HepG2 (cell line): Measurements from ENCODE around the gene MAPK4. TPM values are rescaled to one million over a fixed set of nuclear protein-coding genes. Genes with fewer than 3 reads are reported as not detected.

Experiments used
- ATAC-seq: fragments of 200-7000 bp; cut with Tn5 transposase; 3 replicates; pipeline ENCODE4 v1.9.1; 2020; ENCODE audit warnings: mild to moderate bottlenecking, moderate library complexity
- BruUV-seq: library from RNA; stranded (reverse); fragments of 400-500 nt; replicated peaks from 2 replicates; lab custom pipeline; 2021; lab: Mats Ljungman, UMichigan
- CTCF ChIA-PET: fragments of 300-600 bp; formaldehyde crosslinking; extraction: SDS; loops from one replicate; lab custom pipeline; 2021; ENCODE audit warnings: low total read pairs, inconsistent platforms, low intra/inter-chr PET ratio; lab: Yijun Ruan, JAX
- POLR2A ChIA-PET: fragments of 350-600 bp; sonication (Branson Sonifier 250); formaldehyde crosslinking; loops from one replicate; lab custom pipeline; 2020; ENCODE audit warnings: antibody characterized with exemption, inconsistent platforms; lab: Yijun Ruan, JAX
- DNase-seq: peaks from one replicate; pipeline ENCODE4 v3.0.0-alpha.2; 2015; ENCODE audit warnings: low spot score
- FAIRE-seq: peaks from 3 replicates; lab custom pipeline; 2011; peaks lifted over from hg19 to GRCh38; lab: Jason Lieb, UNC
- H2AFZ ChIP-seq: one replicate; pipeline ENCODE4 v1.6.1; 2011; ENCODE audit warnings: low read length, inconsistent platforms
- H3K27ac ChIP-seq: fragments of 300-600 bp; 3 replicates; pipeline ENCODE4 v1.8.0; 2011; ENCODE audit warnings: mixed run types, mild to moderate bottlenecking, mixed read lengths, low read length, inconsistent platforms; ENCODE audit not compliant: insufficient read depth; ENCODE audit errors: extremely low read length
- H3K27me3 ChIP-seq, 2 experiments: fragments of 200-600 bp in 1 of 2; 2 replicates in 1 of 2; 3 replicates in 1 of 2; pipeline versions ENCODE4 v1.6.0 to v1.8.0; 2011; ENCODE audit warnings: low read length in 2 of 2, mild to moderate bottlenecking in 2 of 2, moderate library complexity in 2 of 2, inconsistent platforms in 1 of 2; ENCODE audit not compliant: insufficient read depth in 2 of 2, control insufficient read depth in 1 of 2
- H3K36me3 ChIP-seq, 2 experiments: fragments of 200-600 bp in 1 of 2; replicated peaks in 1 of 2; 2 replicates in 1 of 2; 3 replicates in 1 of 2; pipeline versions ENCODE4 v1.5.1 to v1.8.0; 2011; ENCODE audit warnings: low read length in 2 of 2, inconsistent platforms in 1 of 2; ENCODE audit not compliant: insufficient read depth in 2 of 2, control insufficient read depth in 1 of 2
- H3K4me1 ChIP-seq: 2 replicates; pipeline ENCODE4 v1.5.1; 2012; ENCODE audit warnings: low read length, inconsistent platforms; ENCODE audit not compliant: insufficient read depth
- H3K4me2 ChIP-seq: 2 replicates; pipeline ENCODE4 v1.6.0; 2011; ENCODE audit warnings: low read depth, low read length, inconsistent platforms
- H3K4me3 ChIP-seq, 3 experiments: fragments of 200-600 bp in 1 of 3; sonication (generic), shearing (Covaris generic) in 1 of 3; replicated peaks in 1 of 3; 2 replicates each; pipeline ENCODE4 v1.5.1; 2011 to 2016; ENCODE audit warnings: low read length in 3 of 3, inconsistent platforms in 2 of 3, low read depth in 2 of 3, mild to moderate bottlenecking in 2 of 3, control low read depth in 1 of 3, mixed read lengths in 1 of 3; ENCODE audit not compliant: insufficient read depth in 1 of 3
- H3K79me2 ChIP-seq: one replicate; pipeline ENCODE4 v1.6.1; 2011; ENCODE audit warnings: low read length, inconsistent platforms; ENCODE audit not compliant: insufficient read depth
- H3K9ac ChIP-seq: 2 replicates; pipeline ENCODE4 v1.6.0; 2011; ENCODE audit warnings: mild to moderate bottlenecking, low read depth, low read length, inconsistent platforms; ENCODE audit not compliant: insufficient read depth
- H3K9me3 ChIP-seq: 2 replicates; pipeline ENCODE4 v1.5.1; 2012; ENCODE audit warnings: mild to moderate bottlenecking, low read length
- H4K20me1 ChIP-seq: 2 replicates; pipeline ENCODE4 v1.6.0; 2011; ENCODE audit warnings: inconsistent platforms, mild to moderate bottlenecking, low read length, moderate library complexity; ENCODE audit not compliant: insufficient read depth
- JUNB ChIP-seq: sonication (generic); formaldehyde crosslinking; IDR thresholded peaks from 2 replicates; pipeline ENCODE4 v1.8.0; 2022; ENCODE audit warnings: missing genetic modification reagents, mild to moderate bottlenecking, borderline replicate concordance
- LRRFIP1 ChIP-seq: sonication (generic); formaldehyde crosslinking; conservative IDR thresholded peaks from 2 replicates; pipeline ENCODE4 v1.4.0; 2020; ENCODE audit warnings: missing genetic modification reagents
- STAT6 ChIP-seq: sonication (generic); formaldehyde crosslinking; IDR thresholded peaks from 2 replicates; pipeline ENCODE4 v1.4.0; 2020; ENCODE audit warnings: missing genetic modification reagents, mild to moderate bottlenecking, borderline replicate concordance
- THAP9 ChIP-seq: sonication (generic); formaldehyde crosslinking; IDR thresholded peaks from 2 replicates; pipeline ENCODE4; 2020; ENCODE audit warnings: missing genetic modification reagents, mild to moderate bottlenecking, borderline replicate concordance
- TRIM24 ChIP-seq: sonication (generic); formaldehyde crosslinking; IDR thresholded peaks from 2 replicates; pipeline ENCODE4 v1.8.0; 2022; ENCODE audit warnings: mild to moderate bottlenecking, missing genetic modification reagents
- ZNF234 ChIP-seq: sonication (generic); formaldehyde crosslinking; conservative IDR thresholded peaks from 2 replicates; pipeline ENCODE4 v1.5.1; 2020; ENCODE audit warnings: mild to moderate bottlenecking, missing genetic modification reagents
- ZNF431 ChIP-seq: sonication (generic); formaldehyde crosslinking; IDR thresholded peaks from 2 replicates; pipeline ENCODE4 v1.9.0; 2022; ENCODE audit warnings: missing genetic modification reagents, low read depth, mild to moderate bottlenecking, borderline replicate concordance
- WGBS: methylation state at CpG from one replicate; pipeline ENCODE4 v1.1.6; 2017; ENCODE audit warnings: low lambda C conversion rate; 5-methylcytosine and 5-hydroxymethylcytosine counted together
- in situ Hi-C: cut with HindIII; loops from 2 replicates; pipeline ENCODE4 v1.10.0; 2017; ENCODE audit warnings: low pct_unique_long_range_greater_than_20kb; ENCODE audit not compliant: extremely low pct_ligation_motif_present
- intact Hi-C: fragments of 100-400 bp; cut with micrococcal nuclease; formaldehyde crosslinking; loops from one replicate; pipeline ENCODE4 v1.10.0; 2022; ENCODE audit not compliant: unreplicated experiment
- polyA plus RNA-seq, 8 experiments: library from polyadenylated mRNA; depleted of rRNA in 3 of 8; stranded (reverse) in 7 of 8; unstranded in 1 of 8; fragments of >200 nt; fragmentation: Illumina TruSeq in 4 of 8; extraction: Trizol in 4 of 8; gene quantifications; 2 replicates each; pipeline versions ENCODE4 v1.2.1 to v1.2.3, GENCODE V29; 2011 to 2016; ENCODE audit warnings: low read depth in 4 of 8, missing spikeins in 1 of 8, mixed read lengths in 1 of 8; ENCODE audit not compliant: insufficient read depth in 1 of 8
- total RNA-seq, 5 experiments: library from RNA; depleted of rRNA; stranded (reverse); fragments of >200 nt; fragmentation: Illumina TruSeq; extraction: Trizol; gene quantifications; 2 replicates each; pipeline ENCODE4 v1.2.3, GENCODE V29; 2016; ENCODE audit warnings: low read depth in 1 of 5

The MAPK4 gene
- total and polyA plus RNA-seq, 2 of the 13 experiments (the other 11 are each of a cell fraction or from before 2014, with no cell fraction given) = not detected

- no peaks in the 10 kb centered on the region; a peak in 2 of 5 replicates for H3K27me3 ChIP-seq
- no peak overlapping the region for H3K4me2 ChIP-seq
- DNase-seq (no peak), FAIRE-seq (no peak), ATAC-seq (no peak)
- no peaks in the 10 kb centered on the region for H3K9me3 ChIP-seq
- in situ Hi-C loops (no loop called here), intact Hi-C loops (no loop called here)
- H3K36me3 ChIP-seq = no peaks in the 10 kb centered on the region
- POLR2A ChIA-PET = no interaction called here
- no TSS peak for BruUV-seq
- no peaks in the 10 kb centered on the region for H3K4me1 ChIP-seq
- WGBS = 29% methylated on average over 6 of the region's 6 CpGs
- no peaks in the 10 kb centered on the region for H3K79me2 ChIP-seq
- no peaks in the 10 kb centered on the region for H4K20me1 ChIP-seq
- H3K4me3 ChIP-seq = no peak overlapping the region
- no peak overlapping the region for H3K27ac ChIP-seq
- CTCF ChIA-PET = no interaction called here
- TF ChIP-seq ZNF234 (CRISPR knock-in tag) (no peak), ZNF431 (no peak), JUNB (no peak), TRIM24 (CRISPR knock-in tag) (no peak), STAT6 (CRISPR knock-in tag) (no peak), LRRFIP1 (CRISPR knock-in tag) (no peak), THAP9 (CRISPR knock-in tag) (no peak)
- no peak overlapping the region for H2AFZ ChIP-seq
- no peak overlapping the region for H3K9ac ChIP-seq
These were observed 146.3 kb downstream of the MAPK4 start for GRCh38 chr18:50706199-50706598.
